ENCODE results near the gene CCDC12. TPM values are rescaled to one million over a fixed set of nuclear protein-coding genes. Genes with fewer than 3 reads are reported as not detected.

The CCDC12 gene
- total and polyA plus RNA-seq, 2 of the 13 experiments (the other 11 are each of a cell fraction or from before 2014, with no cell fraction given), result 30.1 to 49.5 TPM

DNA sequence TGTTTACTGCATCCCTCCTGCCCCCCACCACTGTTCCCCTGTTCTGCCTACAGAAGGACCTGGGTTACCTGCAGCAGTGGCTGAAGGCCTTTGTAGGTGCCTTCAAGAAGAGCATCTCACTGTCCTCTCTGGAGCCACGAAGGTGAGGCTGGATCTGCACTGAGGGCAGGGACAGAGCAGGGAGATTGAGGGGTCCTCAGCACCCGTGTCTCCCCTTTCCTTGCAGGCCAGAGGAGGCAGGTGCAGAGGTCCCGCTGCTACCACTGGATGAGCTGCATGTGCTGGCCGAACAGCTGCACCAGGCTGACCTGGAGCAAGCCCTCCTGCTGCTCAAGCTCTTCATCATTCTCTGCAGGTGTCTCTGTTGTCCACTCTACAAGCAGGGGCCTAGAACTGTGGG lies 12.1 kb upstream of the CCDC12 start:
- Histone ChIP-seq H4K20me1 (ENCODE audit: insufficient read depth, low read length) (no peaks in the 10 kb centered on the region), H3K4me1 (ENCODE audit: insufficient read depth, low read length) (peaks cover 6% of the 10 kb centered on the region; the same call in 1 of the 2 replicates), H3K9me3 (ENCODE audit: low read length) (no peaks in the 10 kb centered on the region), H3K4me2 (ENCODE audit: low read depth, low read length) (no peak overlapping the region), H2AFZ (ENCODE audit: low read length) (no peak overlapping the region), H3K4me3 (replicated peaks in 1 of 3; ENCODE audit: insufficient read depth in 1 of 3, low read depth in 2 of 3, low read length in 3 of 3) (no peak overlapping the region), H3K79me2 (ENCODE audit: insufficient read depth, low read length) (no peaks in the 10 kb centered on the region), H3K9ac (ENCODE audit: insufficient read depth, low read depth, low read length) (no peak overlapping the region), H3K27me3 (ENCODE audit: control insufficient read depth in 1 of 2, insufficient read depth in 2 of 2, low read length in 2 of 2) (no peaks in the 10 kb centered on the region), H3K36me3 (replicated peaks in 1 of 2; ENCODE audit: control insufficient read depth in 1 of 2, insufficient read depth in 2 of 2, low read length in 2 of 2) (no peaks in the 10 kb centered on the region), H3K27ac (ENCODE audit: extremely low read length, insufficient read depth, low read length) (no peak overlapping the region)
- in situ Hi-C loops (cut with HindIII; ENCODE audit: extremely low pct_ligation_motif_present, low pct_unique_long_range_greater_than_20kb), result no loop called here
- no TSS peak for BruUV-seq (replicated peaks)
- ATAC-seq (no peak), DNase-seq (ENCODE audit: low spot score) (no peak), FAIRE-seq (no peak)
- 87% methylated on average over 3 of the region's 4 CpGs for WGBS (ENCODE audit: low lambda C conversion rate)
- ChIA-PET POLR2A (no interaction called here), CTCF (ENCODE audit: low intra/inter-chr PET ratio, low total read pairs) (no interaction called here)
- intact Hi-C loops (cut with micrococcal nuclease; ENCODE audit: unreplicated experiment), result no loop called here
- TF ChIP-seq THAP11 (CRISPR knock-in tag; IDR thresholded peaks at IDR 0.05) (no peak), KDM4B (CRISPR knock-in tag; IDR thresholded peaks at IDR 0.05) (no peak)

DNA sequence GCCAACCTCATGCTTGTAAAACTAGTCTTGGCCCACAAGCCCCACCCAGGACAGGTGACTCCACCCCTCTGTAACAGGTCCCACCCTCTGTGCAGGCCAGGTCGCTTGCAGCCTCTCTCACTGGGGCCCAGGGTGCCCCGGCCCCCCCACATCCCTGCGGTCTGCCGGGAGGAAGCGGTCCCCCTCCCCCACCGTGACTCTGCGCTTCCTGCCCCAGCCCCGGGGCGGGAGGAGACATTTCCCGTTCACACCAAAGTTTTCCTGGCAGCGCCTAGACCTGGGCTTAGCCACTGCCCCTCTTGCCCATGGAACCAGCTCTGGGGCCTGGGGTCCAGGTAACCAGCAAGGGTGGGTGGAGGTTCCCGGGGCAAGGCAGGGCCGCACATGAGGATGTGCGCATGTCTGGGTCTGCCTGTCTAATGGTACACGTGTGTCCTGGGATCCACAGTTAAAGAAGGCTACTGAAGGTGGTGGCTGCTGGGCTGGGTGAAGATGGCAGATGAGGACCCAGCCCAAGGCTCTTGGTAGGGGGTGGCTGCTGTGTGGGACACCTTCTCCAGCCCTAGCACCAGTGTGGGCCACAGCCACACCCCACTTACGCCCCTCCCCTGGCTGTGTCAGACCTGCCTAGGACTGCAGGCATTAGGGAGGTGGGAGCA lies 11.3 kb upstream of the CCDC12 start:
- no peak; the same call in 2 of the 3 replicates for ATAC-seq
- intact Hi-C loops (cut with micrococcal nuclease; ENCODE audit: unreplicated experiment) (no loop called here), in situ Hi-C loops (cut with HindIII; ENCODE audit: extremely low pct_ligation_motif_present, low pct_unique_long_range_greater_than_20kb) (no loop called here)
- no peaks in the 10 kb centered on the region for H3K9me3 ChIP-seq (ENCODE audit: low read length)
- no peak overlapping the region for H2AFZ ChIP-seq (ENCODE audit: low read length)
- no peak for TF ChIP-seq POLR2AphosphoS5 (IDR thresholded peaks at IDR 0.05; ENCODE audit: low read depth, low read length)
- TF ChIP-seq JARID2 (CRISPR knock-in tag; IDR thresholded peaks at IDR 0.05; ENCODE audit: insufficient replicate concordance), result no peak
- TF ChIP-seq ZNF530 (CRISPR knock-in tag; IDR thresholded peaks at IDR 0.05; ENCODE audit: low read depth), result no peak
- no peak for TF ChIP-seq XBP1 (CRISPR knock-in tag; IDR thresholded peaks at IDR 0.05)
- no peak for TF ChIP-seq ZBTB20 (CRISPR knock-in tag; IDR thresholded peaks at IDR 0.05; ENCODE audit: borderline replicate concordance, low read depth)
- TF ChIP-seq, protein P1, sequence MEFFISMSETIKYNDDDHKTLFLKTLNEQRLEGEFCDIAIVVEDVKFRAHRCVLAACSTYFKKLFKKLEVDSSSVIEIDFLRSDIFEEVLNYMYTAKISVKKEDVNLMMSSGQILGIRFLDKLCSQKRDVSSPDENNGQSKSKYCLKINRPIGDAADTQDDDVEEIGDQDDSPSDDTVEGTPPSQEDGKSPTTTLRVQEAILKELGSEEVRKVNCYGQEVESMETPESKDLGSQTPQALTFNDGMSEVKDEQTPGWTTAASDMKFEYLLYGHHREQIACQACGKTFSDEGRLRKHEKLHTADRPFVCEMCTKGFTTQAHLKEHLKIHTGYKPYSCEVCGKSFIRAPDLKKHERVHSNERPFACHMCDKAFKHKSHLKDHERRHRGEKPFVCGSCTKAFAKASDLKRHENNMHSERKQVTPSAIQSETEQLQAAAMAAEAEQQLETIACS (CRISPR knock-in tag; IDR thresholded peaks at IDR 0.05), result no peak
- H3K4me3 ChIP-seq (replicated peaks in 1 of 3; ENCODE audit: insufficient read depth in 1 of 3, low read depth in 2 of 3, low read length in 3 of 3), result no peak overlapping the region
- H3K27me3 ChIP-seq (ENCODE audit: control insufficient read depth in 1 of 2, insufficient read depth in 2 of 2, low read length in 2 of 2), result no peaks in the 10 kb centered on the region
- H3K36me3 ChIP-seq (replicated peaks in 1 of 2; ENCODE audit: control insufficient read depth in 1 of 2, insufficient read depth in 2 of 2, low read length in 2 of 2), result no peaks in the 10 kb centered on the region
- H3K9ac ChIP-seq (ENCODE audit: insufficient read depth, low read depth, low read length), result no peak overlapping the region
- BruUV-seq (replicated peaks), result no TSS peak
- H3K4me1 ChIP-seq (ENCODE audit: insufficient read depth, low read length), result peaks cover 7% of the 10 kb centered on the region
- FAIRE-seq, result no peak
- 78% methylated on average over 10 of the region's 16 CpGs for WGBS (ENCODE audit: low lambda C conversion rate)
- no peak overlapping the region for H3K27ac ChIP-seq (ENCODE audit: extremely low read length, insufficient read depth, low read length)
- no peaks in the 10 kb centered on the region for H3K79me2 ChIP-seq (ENCODE audit: insufficient read depth, low read length)
- POLR2A ChIA-PET, result no interaction called here
- no peaks in the 10 kb centered on the region for H4K20me1 ChIP-seq (ENCODE audit: insufficient read depth, low read length)
- H3K4me2 ChIP-seq (ENCODE audit: low read depth, low read length), result no peak overlapping the region
- CTCF ChIA-PET (ENCODE audit: low intra/inter-chr PET ratio, low total read pairs), result no interaction called here
- no peak for DNase-seq (ENCODE audit: low spot score)
